Nephron progenitor cell (in vitro differentiated cells): Measurements from ENCODE around the gene LRG1.

Experiments
- DNase-seq: peaks from one replicate; pipeline ENCODE4 v3.0.0; 2021
- H3K27ac Mint-ChIP-seq: 2 replicates; pipeline ENCODE4 v1.8.0; 2021; ENCODE audit warnings: mild to moderate bottlenecking, moderate library complexity, mixed read lengths
- H3K27me3 Mint-ChIP-seq: 2 replicates; pipeline ENCODE4 v1.8.0; 2021; ENCODE audit warnings: mild to moderate bottlenecking, low read depth, mixed read lengths; ENCODE audit not compliant: poor library complexity
- H3K36me3 Mint-ChIP-seq: 2 replicates; pipeline ENCODE4 v1.8.0; 2021; ENCODE audit warnings: low read depth, mixed read lengths
- H3K4me1 Mint-ChIP-seq: 2 replicates; pipeline ENCODE4 v1.8.0; 2021; ENCODE audit warnings: mixed read lengths
- H3K4me3 Mint-ChIP-seq: 2 replicates; pipeline ENCODE4 v1.8.0; 2021; ENCODE audit warnings: mild to moderate bottlenecking, moderate library complexity, mixed read lengths
- H3K9me3 Mint-ChIP-seq: 2 replicates; pipeline ENCODE4 v1.8.0; 2021; ENCODE audit warnings: mild to moderate bottlenecking, moderate library complexity, mixed read lengths
- CTCF ChIP-seq: fragments of 200-600 bp; sonication (generic); IDR thresholded peaks from 2 replicates; pipeline ENCODE4 v1.5.0; 2021; ENCODE audit warnings: antibody characterized with exemption

LRG1 gene

GRCh38 chr19:4521170-4521887 is 18.5 kb downstream of the LRG1 start:
- peaks cover 9% of the 10 kb centered on the region for H3K27me3 Mint-ChIP-seq
- DNase-seq, result no peak
- no peaks in the 10 kb centered on the region for H3K36me3 Mint-ChIP-seq
- peaks cover 5% of the 10 kb centered on the region for H3K4me1 Mint-ChIP-seq
- no peak for TF ChIP-seq CTCF
- H3K9me3 Mint-ChIP-seq, result peaks cover 3% of the 10 kb centered on the region
- H3K27ac Mint-ChIP-seq, result no peak overlapping the region
- no peak overlapping the region for H3K4me3 Mint-ChIP-seq

GRCh38 chr19:4519521-4520277 is 20.1 kb downstream of the LRG1 start:
- no peak for TF ChIP-seq CTCF
- Mint-ChIP-seq H3K4me3 (no peak overlapping the region), H3K9me3 (peaks cover 3% of the 10 kb centered on the region), H3K27ac (peak overlapping the region; percentile 74), H3K36me3 (no peaks in the 10 kb centered on the region), H3K27me3 (peaks cover 8% of the 10 kb centered on the region), H3K4me1 (peaks cover 5% of the 10 kb centered on the region)
- DNase-seq, result no peak

GRCh38 chr19:4519172-4519496 is 20.7 kb downstream of the LRG1 start:
- no peaks in the 10 kb centered on the region for H3K36me3 Mint-ChIP-seq
- H3K27me3 Mint-ChIP-seq, result peaks cover 14% of the 10 kb centered on the region
- no peak overlapping the region for H3K4me3 Mint-ChIP-seq
- DNase-seq, result no peak
- no peak for TF ChIP-seq CTCF
- H3K4me1 Mint-ChIP-seq, result peaks cover 5% of the 10 kb centered on the region
- no peak overlapping the region for H3K27ac Mint-ChIP-seq
- peaks cover 3% of the 10 kb centered on the region for H3K9me3 Mint-ChIP-seq

GRCh38 chr19:4518345-4519171 is 21.3 kb downstream of the LRG1 start, which contains the start of gene PLIN4:
TSS of gene PLIN4 (minus strand) at chr19:4518486. CDS start at chr19:4518272, 214 bp downstream.
- TF ChIP-seq CTCF, result no peak
- Mint-ChIP-seq H3K9me3 (peaks cover 3% of the 10 kb centered on the region), H3K4me3 (peak within 1 kb of the TSS; percentile 18), H3K27ac (no peak within 1 kb of the TSS), H3K4me1 (peaks cover 5% of the 10 kb centered on the region), H3K27me3 (peaks cover 14% of the 10 kb centered on the region), H3K36me3 (no peaks in the 10 kb centered on the region)
- DNase-seq, result no peak

GRCh38 chr19:4517451-4518057 is 22.3 kb downstream of the LRG1 start:
- peaks cover 14% of the 10 kb centered on the region for H3K27me3 Mint-ChIP-seq
- peaks cover 5% of the 10 kb centered on the region for H3K4me1 Mint-ChIP-seq
- no peak for DNase-seq
- H3K4me3 Mint-ChIP-seq, result no peak overlapping the region
- no peaks in the 10 kb centered on the region for H3K36me3 Mint-ChIP-seq
- no peak for TF ChIP-seq CTCF
- no peak overlapping the region for H3K27ac Mint-ChIP-seq
- H3K9me3 Mint-ChIP-seq, result peaks cover 3% of the 10 kb centered on the region
